HepG2 (cell line): ENCODE data around the gene ARVCF. TPM values are rescaled to one million over a fixed set of nuclear protein-coding genes. Genes with fewer than 3 reads are reported as not detected.

Experiments used
- AHDC1 ChIP-seq: sonication (generic); formaldehyde crosslinking; IDR thresholded peaks from 2 replicates; pipeline ENCODE4 v1.5.1; 2020; ENCODE audit warnings: mild to moderate bottlenecking, missing genetic modification reagents, borderline replicate concordance
- FIP1L1 ChIP-seq: fragments of 200-400 bp; formaldehyde crosslinking; IDR thresholded peaks from 2 replicates; pipeline ENCODE4 v1.6.1; 2018; ENCODE audit warnings: low read depth, mild to moderate bottlenecking, low read length, moderate library complexity, borderline replicate concordance; ENCODE audit not compliant: insufficient read depth
- HNF4G ChIP-seq, 2 experiments: sonication (generic) in 1 of 2; formaldehyde crosslinking in 1 of 2; IDR thresholded peaks; 2 replicates each; pipeline versions ENCODE4 v1.4.0 to v1.6.1; 2011 to 2020; ENCODE audit warnings: borderline replicate concordance in 2 of 2, low read depth in 2 of 2, mild to moderate bottlenecking in 2 of 2, low read length in 1 of 2, missing genetic modification reagents in 1 of 2, moderate library complexity in 1 of 2
- PHF8 ChIP-seq: sonication (generic); formaldehyde crosslinking; IDR thresholded peaks from 2 replicates; pipeline ENCODE4 v1.5.0; 2020; ENCODE audit warnings: missing genetic modification reagents
- REPIN1 ChIP-seq: sonication (generic); formaldehyde crosslinking; IDR thresholded peaks from 2 replicates; pipeline ENCODE4 v1.8.0; 2022; ENCODE audit warnings: missing genetic modification reagents, low read depth, mild to moderate bottlenecking, borderline replicate concordance
- ZNF280B ChIP-seq: sonication (generic); formaldehyde crosslinking; IDR thresholded peaks from 2 replicates; pipeline ENCODE4 v1.5.0; 2020; ENCODE audit warnings: missing genetic modification reagents, mild to moderate bottlenecking, borderline replicate concordance
- ZNF503 ChIP-seq: sonication (generic); formaldehyde crosslinking; IDR thresholded peaks from 2 replicates; pipeline ENCODE4 v1.4.0; 2020; ENCODE audit warnings: missing genetic modification reagents
- ZNF552 ChIP-seq: sonication (generic); formaldehyde crosslinking; IDR thresholded peaks from 2 replicates; pipeline ENCODE4 v1.9.0; 2022; ENCODE audit warnings: missing genetic modification reagents, mild to moderate bottlenecking, borderline replicate concordance
- ZNF562 ChIP-seq: sonication (generic); formaldehyde crosslinking; IDR thresholded peaks from 2 replicates; pipeline ENCODE4 v1.8.0; 2022; ENCODE audit warnings: missing genetic modification reagents, borderline replicate concordance
- ZNF576 ChIP-seq: sonication (generic); formaldehyde crosslinking; IDR thresholded peaks from 2 replicates; pipeline ENCODE4 v1.4.0; 2020; ENCODE audit warnings: mild to moderate bottlenecking, missing genetic modification reagents
- ZNF598 ChIP-seq: sonication (generic); formaldehyde crosslinking; IDR thresholded peaks from 2 replicates; pipeline ENCODE4 v1.5.1; 2020; ENCODE audit warnings: mild to moderate bottlenecking, missing genetic modification reagents, borderline replicate concordance
- ZNF713 ChIP-seq: sonication (generic); formaldehyde crosslinking; IDR thresholded peaks from 2 replicates; pipeline ENCODE4 v1.4.0; 2020; ENCODE audit warnings: mild to moderate bottlenecking, missing genetic modification reagents
- polyA plus RNA-seq, 8 experiments: library from polyadenylated mRNA; depleted of rRNA in 3 of 8; stranded (reverse) in 7 of 8; unstranded in 1 of 8; fragments of >200 nt; fragmentation: Illumina TruSeq in 4 of 8; extraction: Trizol in 4 of 8; gene quantifications; 2 replicates each; pipeline versions ENCODE4 v1.2.1 to v1.2.3, GENCODE V29; 2011 to 2016; ENCODE audit warnings: low read depth in 4 of 8, missing spikeins in 1 of 8, mixed read lengths in 1 of 8; ENCODE audit not compliant: insufficient read depth in 1 of 8
- total RNA-seq, 5 experiments: library from RNA; depleted of rRNA; stranded (reverse); fragments of >200 nt; fragmentation: Illumina TruSeq; extraction: Trizol; gene quantifications; 2 replicates each; pipeline ENCODE4 v1.2.3, GENCODE V29; 2016; ENCODE audit warnings: low read depth in 1 of 5

ARVCF gene
- total and polyA plus RNA-seq, 2 of the 13 experiments (the other 11 are each of a cell fraction or from before 2014, with no cell fraction given) = 16.4 to 17.7 TPM

GRCh38 chr22:20016734-20017621 is at the start of gene ARVCF (continued):
- TF ChIP-seq AHDC1 (CRISPR knock-in tag) (no peak), PHF8 (peak; percentile 30; the same call in 1 of the 2 replicates), ZNF562 (no peak), ZNF576 (CRISPR knock-in tag) (no peak), ZNF598 (0 out of 2 replicates have a peak, but pooled peaks have one; percentile 22), ZNF280B (CRISPR knock-in tag) (0 out of 2 replicates have a peak, but pooled peaks have one; percentile 52), FIP1L1 (no peak), ZNF503 (0 out of 2 replicates have a peak, but pooled peaks have one; percentile 2), ZNF713 (CRISPR knock-in tag) (no peak), REPIN1 (CRISPR knock-in tag) (no peak), ZNF552 (no peak), HNF4G (IDR thresholded peaks at IDR 0.05; ENCODE audit: borderline replicate concordance, low read depth, low read length) (0 out of 2 replicates have a peak, but pooled peaks have one; percentile 15), HNF4G (CRISPR knock-in tag; IDR thresholded peaks at IDR 0.05; ENCODE audit: borderline replicate concordance, low read depth) (no peak)
